A549 (cell line): ENCODE measurements around the gene ESD. TPM values are rescaled to one million over a fixed set of nuclear protein-coding genes. Genes with fewer than 3 reads are reported as not detected.

Experiments used
- ATAC-seq, 2 experiments: fragments of 200-7000 bp in 1 of 2; fragments of >200 bp in 1 of 2; cut with Nextera tagmentation in 1 of 2; cut with Tn5 transposase in 1 of 2; 3 replicates each; pipeline versions ENCODE4 v1.8.0 to v1.9.1; 2018 to 2020; ENCODE audit warnings: mild to moderate bottlenecking in 1 of 2, moderate library complexity in 1 of 2
- CTCF ChIA-PET: fragments of 300-600 bp; sonication (Branson Sonifier 250); formaldehyde crosslinking; extraction: SDS; loops from one replicate; lab custom pipeline; 2021; ENCODE audit warnings: antibody characterized with exemption, inconsistent platforms; lab: Yijun Ruan, JAX
- POLR2A ChIA-PET: fragments of 350-600 bp; formaldehyde crosslinking; extraction: SDS; loops from one replicate; lab custom pipeline; 2021; ENCODE audit warnings: antibody characterized with exemption, inconsistent platforms; lab: Yijun Ruan, JAX
- DNase-seq, 2 experiments: peaks; one replicate each; pipeline versions ENCODE4 v3.0.0 to v3.0.0-alpha.2; 2011 to 2016; ENCODE audit warnings: low read depth in 1 of 2, low spot score in 1 of 2
- FAIRE-seq: peaks from 2 replicates; lab custom pipeline; 2011; peaks lifted over from hg19 to GRCh38; lab: Jason Lieb, UNC
- H3K27ac ChIP-seq, 2 experiments: fragments of >200 bp; sonication (Bioruptor Twin); formaldehyde crosslinking; 3 replicates each; pipeline ENCODE4 v1.5.1; 2016 to 2017
- H3K4me1 ChIP-seq: fragments of >200 bp; sonication (Bioruptor Twin); formaldehyde crosslinking; 3 replicates; pipeline ENCODE4 v1.6.1; 2016
- H3K4me2 ChIP-seq: fragments of >200 bp; sonication (Bioruptor Twin); formaldehyde crosslinking; 3 replicates; pipeline ENCODE4 v1.6.1; 2016
- H3K4me3 ChIP-seq: fragments of >200 bp; sonication (Bioruptor Twin); formaldehyde crosslinking; 3 replicates; pipeline ENCODE4 v1.5.1; 2016
- H3K9me3 ChIP-seq: fragments of >200 bp; sonication (Bioruptor Twin); formaldehyde crosslinking; 3 replicates; pipeline ENCODE4 v1.6.1; 2016
- BCL3 ChIP-seq: fragments of >200 bp; sonication (Bioruptor Twin); formaldehyde crosslinking; IDR thresholded peaks from 3 replicates; pipeline ENCODE4 v1.6.1; 2016
- BHLHE40 ChIP-seq: IDR thresholded peaks from 2 replicates; pipeline ENCODE4 v1.6.1; 2012; ENCODE audit warnings: low read depth, low read length, inconsistent platforms
- CEBPB ChIP-seq, 2 experiments: fragments of >200 bp in 1 of 2; sonication (Bioruptor Twin) in 1 of 2; formaldehyde crosslinking in 1 of 2; IDR thresholded peaks; 2 replicates each; pipeline ENCODE4 v1.6.1; 2012 to 2016
- EHMT2 ChIP-seq: fragments of 200-600 bp; sonication (generic); IDR thresholded peaks from 2 replicates; pipeline ENCODE4 v1.6.1; 2016; ENCODE audit warnings: antibody characterized with exemption, low read depth, mild to moderate bottlenecking, moderate library complexity
- EP300 ChIP-seq, 2 experiments: fragments of >200 bp; sonication (Bioruptor Twin); formaldehyde crosslinking; IDR thresholded peaks; 2 replicates in 1 of 2; 3 replicates in 1 of 2; pipeline ENCODE4 v1.6.1; 2016 to 2017
- FOSL2 ChIP-seq, 2 experiments: fragments of 450-650 bp in 1 of 2; fragments of >200 bp in 1 of 2; sonication (Bioruptor Twin) in 1 of 2; formaldehyde crosslinking; IDR thresholded peaks; 2 replicates each; pipeline versions ENCODE4 v1.5.0 to v1.6.1; 2016 to 2020; ENCODE audit warnings: mild to moderate bottlenecking in 1 of 2, moderate library complexity in 1 of 2
- HDAC2 ChIP-seq: fragments of 200-600 bp; sonication (generic); IDR thresholded peaks from 2 replicates; pipeline ENCODE4 v1.6.1; 2016
- HES2 ChIP-seq: fragments of >200 bp; sonication (Bioruptor Twin); formaldehyde crosslinking; IDR thresholded peaks from 2 replicates; pipeline ENCODE4 v1.6.1; 2016
- HOXB5 ChIP-seq: fragments of 250-450 bp; sonication (Bioruptor Pico); IDR thresholded peaks from 2 replicates; pipeline ENCODE4 v1.5.0; 2020; ENCODE audit warnings: mild to moderate bottlenecking, moderate library complexity
- JUNB ChIP-seq: fragments of >200 bp; sonication (Bioruptor Twin); formaldehyde crosslinking; IDR thresholded peaks from 2 replicates; pipeline ENCODE4 v1.6.1; 2016
- MAZ ChIP-seq: fragments of 150-350 bp; IDR thresholded peaks from 2 replicates; pipeline ENCODE4 v1.6.1; 2014; ENCODE audit warnings: antibody characterized with exemption, low read depth, low read length, borderline replicate concordance
- MYC ChIP-seq: IDR thresholded peaks from 2 replicates; pipeline ENCODE4 v1.6.1; 2012; ENCODE audit warnings: mild to moderate bottlenecking, inconsistent platforms, low read length, improper control_type of control experiment, borderline replicate concordance
- NFE2L2 ChIP-seq: fragments of 150-350 bp; conservative IDR thresholded peaks from 2 replicates; pipeline ENCODE4 v1.6.1; 2014; ENCODE audit warnings: low read length
- NR3C1 ChIP-seq: fragments of >200 bp; sonication (Bioruptor Twin); formaldehyde crosslinking; IDR thresholded peaks from 3 replicates; pipeline ENCODE4 v1.6.1; 2017
- POLR2AphosphoS2 ChIP-seq: conservative IDR thresholded peaks from 2 replicates; pipeline ENCODE4 v1.6.1; 2012; ENCODE audit warnings: low read length, improper control_type of control experiment, inconsistent platforms
- RCOR1 ChIP-seq: fragments of 150-350 bp; IDR thresholded peaks from 2 replicates; pipeline ENCODE4 v1.6.1; 2014; ENCODE audit warnings: antibody characterized with exemption, low read length, low read depth
- REST ChIP-seq: fragments of 200-600 bp; sonication (generic); IDR thresholded peaks from 2 replicates; pipeline ENCODE4 v1.6.1; 2016; ENCODE audit warnings: antibody characterized with exemption, mild to moderate bottlenecking, moderate library complexity
- ZSCAN20 ChIP-seq: fragments of 250-450 bp; sonication (Bioruptor Pico); IDR thresholded peaks from 2 replicates; pipeline ENCODE4 v1.8.0; 2022; ENCODE audit warnings: mild to moderate bottlenecking, moderate library complexity
- WGBS: methylation state at CpG from one replicate; pipeline ENCODE4 v1.1.6; 2017; ENCODE audit errors: missing lambda C conversion rate; 5-methylcytosine and 5-hydroxymethylcytosine counted together
- polyA plus RNA-seq, 4 experiments: library from polyadenylated mRNA; depleted of rRNA in 3 of 4; stranded (reverse); fragments of >200 nt; fragmentation: RNase III in 1 of 4; extraction: RNeasy Plus Mini Kit Qiagen cat#74134 plus additional on column Dnase treatment in 1 of 4; gene quantifications; 2 replicates in 3 of 4; 3 replicates in 1 of 4; pipeline ENCODE4 v1.2.3, GENCODE V29; 2011 to 2017

The ESD gene
- polyA plus RNA-seq, 2 of the 4 experiments (the other 2 are of a cell fraction), result 107 to 122 TPM

GRCh38 chr13:46735425-46735824 lies 61.5 kb downstream of the ESD start (continued):
- TF ChIP-seq REST (no peak), EP300 (IDR thresholded peaks at IDR 0.05) (no peak), HOXB5 (CRISPR knock-in tag) (no peak), HDAC2 (no peak), ZSCAN20 (CRISPR knock-in tag) (no peak), NFE2L2 (no peak)

GRCh38 chr13:46731535-46731934 lies 65.4 kb downstream of the ESD start:
- POLR2A ChIA-PET, result no interaction called here
- Histone ChIP-seq H3K4me3 (no peak overlapping the region), H3K9me3 (no peaks in the 10 kb centered on the region), H3K4me2 (no peak overlapping the region), H3K27ac (no peak overlapping the region), H3K4me1 (no peaks in the 10 kb centered on the region)
- FAIRE-seq, result no peak
- WGBS, result 88% methylated on average over 6 of the region's 6 CpGs
- CTCF ChIA-PET, result interaction anchor here (2.7 kb wide), 1 partner anchor 10 kb away, joined by 14 read pairs; no protein-coding TSS in a partner anchor
- TF ChIP-seq EHMT2, result no peak
- no peak for TF ChIP-seq MAZ
- TF ChIP-seq HES2, result no peak
- no peak for TF ChIP-seq BHLHE40
- TF ChIP-seq FOSL2 (IDR thresholded peaks at IDR 0.05), result no peak
- no peak for TF ChIP-seq FOSL2 (CRISPR knock-in tag; IDR thresholded peaks at IDR 0.05)
- no peak for TF ChIP-seq NR3C1
- TF ChIP-seq RCOR1, result no peak
- TF ChIP-seq BCL3, result no peak
- no peak for TF ChIP-seq POLR2AphosphoS2
- no peak for TF ChIP-seq MYC
- DNase-seq, result no peak
- no peak for ATAC-seq

- peak; percentile 1 to 40 for DNase-seq
- CTCF ChIA-PET, result interaction anchor here (1.3 kb wide), 1 partner anchor 177 kb away, joined by 3 read pairs; no protein-coding TSS in a partner anchor
- Histone ChIP-seq H3K9me3 (no peaks in the 10 kb centered on the region), H3K4me3 (no peak overlapping the region), H3K4me1 (no peaks in the 10 kb centered on the region), H3K27ac (no peak overlapping the region), H3K4me2 (no peak overlapping the region)
- 83% methylated on average over 7 of the region's 7 CpGs for WGBS
- POLR2A ChIA-PET, result no interaction called here
- no peak for TF ChIP-seq HDAC2
- TF ChIP-seq CEBPB (IDR thresholded peaks at IDR 0.05), result no peak
- no peak for TF ChIP-seq JUNB
- peak in 1 of 2 experiments; percentile 43; a peak in 1 of 6 replicates for ATAC-seq
- FAIRE-seq, result no peak
Observed at GRCh38 chr13:46728777-46729176, 68.2 kb downstream of the ESD start.
